DMS153 treated with DMSO at 0.1 percent for 48 hours (cell line): Measurements from ENCODE around the gene EMD.
"Not testable (repeated sequence)": the region's sequence is repeated elsewhere in the genome, so short reads cannot be mapped to it uniquely, and the experiment has no call there.

Experiments used
- DNase-seq: peaks from one replicate; lab custom pipeline; 2025; ENCODE audit not compliant: unreplicated experiment; lab: John Stamatoyannopoulos, UW

EMD gene

GRCh38 chrX:154389812-154390747, 11.0 kb downstream of the EMD start:
- not testable (repeated sequence) for DNase-seq

- DNase-seq = not testable (repeated sequence)
Measured at GRCh38 chrX:154396363-154396762, 17.3 kb downstream of the EMD start.

- no peak for DNase-seq
Measured at GRCh38 chrX:154396973-154397887, 18.1 kb downstream of the EMD start.

- DNase-seq = peak; percentile 95
Measured at GRCh38 chrX:154397888-154398667, 19.0 kb downstream of the EMD start, which contains the start of gene RPL10. Gene RPL10, plus strand, starts transcription at chrX:154398377. Its CDS starts 143 bp downstream, at chrX:154398520.

- peak; percentile 89 for DNase-seq
Measured at GRCh38 chrX:154398668-154399526, 19.8 kb downstream of the EMD start.

- DNase-seq = no peak
Measured at GRCh38 chrX:154399527-154400368, 20.7 kb downstream of the EMD start.

GRCh38 chrX:154400369-154400817, 21.3 kb downstream of the EMD start:
- not testable (repeated sequence) for DNase-seq

- no peak for DNase-seq
Measured at GRCh38 chrX:154401045-154401799, 22.1 kb downstream of the EMD start.

- DNase-seq = no peak
Measured at GRCh38 chrX:154401918-154402621, 23.0 kb downstream of the EMD start.

GRCh38 chrX:154402622-154403127, 23.6 kb downstream of the EMD start:
- DNase-seq = no peak

GRCh38 chrX:154403192-154403591, 24.1 kb downstream of the EMD start:
- no peak for DNase-seq

GRCh38 chrX:154403858-154404257, 24.8 kb downstream of the EMD start:
- DNase-seq = no peak

GRCh38 chrX:154404625-154405192, 25.6 kb downstream of the EMD start:
- DNase-seq = no peak

- DNase-seq = no peak
Measured at GRCh38 chrX:154408659-154409221, 29.6 kb downstream of the EMD start.

- no peak for DNase-seq
Measured at GRCh38 chrX:154409222-154409871, 30.3 kb downstream of the EMD start, which contains the start of gene DNASE1L1. Gene DNASE1L1, minus strand, starts transcription at chrX:154409254. Its CDS starts 3,686 bp downstream, at chrX:154405568.

GRCh38 chrX:154411981-154412340, 32.9 kb downstream of the EMD start:
- peak; percentile 18 for DNase-seq
